PC-9 (cell line): ENCODE results near the gene GHR. TPM values are rescaled to one million over a fixed set of nuclear protein-coding genes. Genes with fewer than 3 reads are reported as not detected.

Experiments
- BruUV-seq: library from RNA; stranded (reverse); fragments of 400-500 nt; replicated peaks from 2 replicates; lab custom pipeline; 2021; lab: Mats Ljungman, UMichigan
- CTCF ChIA-PET: fragments of 300-600 bp; sonication (Branson Sonifier 250); formaldehyde crosslinking; loops from one replicate; lab custom pipeline; 2022; ENCODE audit warnings: antibody characterized with exemption; lab: Charles Lee
- POLR2A ChIA-PET: fragments of 300-600 bp; sonication (Branson Sonifier 250); formaldehyde crosslinking; loops from one replicate; lab custom pipeline; 2022; ENCODE audit warnings: antibody characterized with exemption; ENCODE audit not compliant: unreplicated experiment; lab: Charles Lee
- DNase-seq, 2 experiments: peaks; one replicate each; pipeline versions ENCODE4 v3.0.0 to v3.0.0-alpha.2; 2015 to 2022; ENCODE audit warnings: mixed read lengths in 1 of 2
- H2AFZ ChIP-seq: fragments of 200-600 bp; sonication (generic); 2 replicates; pipeline ENCODE4 v1.8.1; 2017; ENCODE audit warnings: antibody characterized with exemption
- H3F3A ChIP-seq: fragments of 200-600 bp; sonication (generic); 2 replicates; pipeline ENCODE4 v1.8.1; 2017; ENCODE audit warnings: antibody characterized with exemption, mild to moderate bottlenecking, low read depth; ENCODE audit not compliant: insufficient read depth
- H3K27ac ChIP-seq: fragments of 200-600 bp; sonication (generic); 2 replicates; pipeline ENCODE4 v1.6.1; 2016; ENCODE audit warnings: mixed run types
- H3K27me3 ChIP-seq: fragments of 200-600 bp; sonication (generic); 2 replicates; pipeline ENCODE4 v1.6.1; 2016; ENCODE audit warnings: low read depth, mixed run types; ENCODE audit not compliant: insufficient read depth
- H3K36me3 ChIP-seq: fragments of 200-600 bp; sonication (generic); 2 replicates; pipeline ENCODE4 v1.6.1; 2016; ENCODE audit warnings: low read depth, mixed run types
- H3K4me1 ChIP-seq: fragments of 200-600 bp; sonication (generic); replicated peaks from 2 replicates; pipeline ENCODE4 v1.6.1; 2016; ENCODE audit warnings: mixed run types; ENCODE audit not compliant: insufficient read depth
- H3K4me2 ChIP-seq: fragments of 200-600 bp; sonication (generic); 2 replicates; pipeline ENCODE4 v1.6.1; 2017; ENCODE audit warnings: mixed run types
- H3K4me3 ChIP-seq: fragments of 200-600 bp; sonication (generic); 2 replicates; pipeline ENCODE4 v1.6.1; 2016; ENCODE audit warnings: mixed run types
- H3K79me2 ChIP-seq: fragments of 200-600 bp; sonication (generic); 2 replicates; pipeline ENCODE4 v1.6.1; 2017; ENCODE audit warnings: low read depth, mixed run types
- H3K9me2 ChIP-seq: fragments of 200-600 bp; sonication (generic); 2 replicates; pipeline ENCODE4 v1.8.1; 2017; ENCODE audit warnings: mild to moderate bottlenecking; ENCODE audit not compliant: insufficient read depth
- H3K9me3 ChIP-seq: fragments of 200-600 bp; sonication (generic); 2 replicates; pipeline ENCODE4 v1.8.1; 2016; ENCODE audit warnings: low read depth; ENCODE audit not compliant: insufficient read depth
- H4K20me1 ChIP-seq: fragments of 200-600 bp; sonication (generic); 2 replicates; pipeline ENCODE4 v1.8.1; 2017; ENCODE audit not compliant: insufficient read depth
- CTCF ChIP-seq: fragments of 200-600 bp; sonication (generic); conservative IDR thresholded peaks from 2 replicates; pipeline ENCODE4 v1.6.1; 2017; ENCODE audit warnings: mixed run types, antibody characterized with exemption, mild to moderate bottlenecking, moderate library complexity
- EZH2 ChIP-seq: fragments of 200-600 bp; sonication (generic); IDR thresholded peaks from 2 replicates; pipeline ENCODE4 v1.8.0; 2017; ENCODE audit warnings: antibody characterized with exemption, low read depth
- intact Hi-C: fragments of 100-400 bp; cut with micrococcal nuclease; formaldehyde crosslinking; loops from one replicate; pipeline ENCODE4 v1.10.0; 2022; ENCODE audit not compliant: unreplicated experiment
- total RNA-seq: library from RNA; stranded (reverse); gene quantifications from 2 replicates; pipeline ENCODE4 v1.2.3, GENCODE V29; 2021

GHR gene
- total RNA-seq, 1 experiment from 2014 or later: not detected

- no peak overlapping the region for H3K4me3 ChIP-seq
- no peak overlapping the region for H2AFZ ChIP-seq
- ChIA-PET CTCF (no interaction called here), POLR2A (no interaction called here)
- H3K4me1 ChIP-seq: no peaks in the 10 kb centered on the region
- TF ChIP-seq CTCF (no peak), EZH2 (no peak)
- no peaks in the 10 kb centered on the region for H3K79me2 ChIP-seq
- H3K9me2 ChIP-seq: no peaks in the 10 kb centered on the region
- no peaks in the 10 kb centered on the region for H3K9me3 ChIP-seq
- H3F3A ChIP-seq: no peaks in the 10 kb centered on the region
- DNase-seq: no peak
- H3K27me3 ChIP-seq: 0 out of 2 replicates have a peak, but pooled peaks cover 6% of the 10 kb centered on the region
- intact Hi-C loops: no loop called here
- H3K4me2 ChIP-seq: no peak overlapping the region
- H4K20me1 ChIP-seq: no peaks in the 10 kb centered on the region
- BruUV-seq: no TSS peak
- no peaks in the 10 kb centered on the region for H3K36me3 ChIP-seq
- H3K27ac ChIP-seq: no peak overlapping the region
These were observed 170.4 kb downstream of the GHR start for GRCh38 chr5:42593591-42593990.

GRCh38 chr5:42595597-42595996 lies 172.4 kb downstream of the GHR start:
- no peaks in the 10 kb centered on the region for H3K27me3 ChIP-seq
- intact Hi-C loops: no loop called here
- no peaks in the 10 kb centered on the region for H3F3A ChIP-seq
- BruUV-seq: no TSS peak
- no peak overlapping the region for H3K27ac ChIP-seq
- H3K4me3 ChIP-seq: no peak overlapping the region
- no peak for TF ChIP-seq CTCF
- TF ChIP-seq EZH2: no peak
- no peaks in the 10 kb centered on the region for H4K20me1 ChIP-seq
- H3K9me3 ChIP-seq: no peaks in the 10 kb centered on the region
- no peak overlapping the region for H3K4me2 ChIP-seq
- POLR2A ChIA-PET: no interaction called here
- no peaks in the 10 kb centered on the region for H3K36me3 ChIP-seq
- no peak overlapping the region for H2AFZ ChIP-seq
- H3K9me2 ChIP-seq: no peaks in the 10 kb centered on the region
- no peaks in the 10 kb centered on the region for H3K4me1 ChIP-seq
- DNase-seq: no peak
- CTCF ChIA-PET: no interaction called here
- H3K79me2 ChIP-seq: no peaks in the 10 kb centered on the region

DNA sequence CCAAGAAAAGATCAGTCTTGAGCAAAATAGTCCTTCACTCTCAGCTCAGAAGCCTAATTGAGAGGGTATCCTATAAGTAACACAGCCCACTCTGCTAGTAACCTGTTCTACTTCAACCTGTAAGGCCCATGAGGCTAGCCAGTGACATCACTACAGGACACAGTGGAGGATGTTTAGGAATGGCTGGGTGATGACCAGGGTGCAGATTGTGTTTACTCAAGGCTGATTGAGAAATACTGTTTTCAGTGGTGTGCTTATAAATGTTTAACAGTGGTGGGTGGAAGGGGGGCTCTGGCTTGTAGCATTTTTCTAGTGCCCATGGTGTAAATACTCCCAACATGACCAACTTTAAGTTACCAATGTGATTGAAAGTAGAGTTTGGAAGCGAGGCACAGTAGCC lies 173.6 kb downstream of the GHR start:
- no peak overlapping the region for H3K27ac ChIP-seq
- ChIA-PET CTCF (no interaction called here), POLR2A (no interaction called here)
- H4K20me1 ChIP-seq: no peaks in the 10 kb centered on the region
- no TSS peak for BruUV-seq
- no peaks in the 10 kb centered on the region for H3K9me3 ChIP-seq
- no peaks in the 10 kb centered on the region for H3K27me3 ChIP-seq
- H3F3A ChIP-seq: no peaks in the 10 kb centered on the region
- H3K4me2 ChIP-seq: no peak overlapping the region
- H3K36me3 ChIP-seq: no peaks in the 10 kb centered on the region
- no peak overlapping the region for H3K4me3 ChIP-seq
- DNase-seq: no peak
- intact Hi-C loops: no loop called here
- H2AFZ ChIP-seq: no peak overlapping the region
- no peaks in the 10 kb centered on the region for H3K9me2 ChIP-seq
- no peak for TF ChIP-seq EZH2
- no peak for TF ChIP-seq CTCF
- no peaks in the 10 kb centered on the region for H3K79me2 ChIP-seq
- no peaks in the 10 kb centered on the region for H3K4me1 ChIP-seq
